Measurements from ENCODE around the gene OR2S2.

DNA sequence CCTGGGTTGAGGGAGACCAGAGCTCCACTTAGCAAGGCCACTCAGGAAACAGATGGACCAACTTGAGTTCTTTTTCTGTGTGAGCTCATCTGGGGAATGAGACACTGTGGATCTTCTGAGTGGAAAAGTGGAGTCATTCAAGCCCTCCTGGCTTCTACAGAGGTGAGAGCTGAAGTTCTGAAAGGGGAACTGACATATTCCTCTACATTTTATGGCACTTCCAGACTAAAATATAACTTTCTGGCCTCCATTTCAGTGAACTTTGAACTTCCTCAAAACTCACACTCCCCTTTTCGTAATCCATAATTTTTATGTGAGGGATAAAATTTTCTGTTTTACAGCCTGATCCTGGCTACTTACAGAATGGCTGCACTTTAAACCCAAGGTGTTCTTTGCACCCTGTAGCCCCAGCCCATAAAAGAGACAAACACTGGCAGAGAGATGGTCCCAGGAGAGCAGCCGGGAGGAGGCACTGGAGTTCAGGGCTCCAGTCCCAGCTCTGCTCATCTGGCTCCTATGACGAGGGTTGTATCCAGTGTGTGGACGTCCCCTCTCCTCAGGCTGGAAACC, 37.8 kb downstream of the OR2S2 start:
- TF ChIP-seq POLR2A (IDR thresholded peaks at IDR 0.05) (no peak), POLR2AphosphoS5 (IDR thresholded peaks at IDR 0.05) (no peak)
- TF ChIP-seq, protein P1, sequence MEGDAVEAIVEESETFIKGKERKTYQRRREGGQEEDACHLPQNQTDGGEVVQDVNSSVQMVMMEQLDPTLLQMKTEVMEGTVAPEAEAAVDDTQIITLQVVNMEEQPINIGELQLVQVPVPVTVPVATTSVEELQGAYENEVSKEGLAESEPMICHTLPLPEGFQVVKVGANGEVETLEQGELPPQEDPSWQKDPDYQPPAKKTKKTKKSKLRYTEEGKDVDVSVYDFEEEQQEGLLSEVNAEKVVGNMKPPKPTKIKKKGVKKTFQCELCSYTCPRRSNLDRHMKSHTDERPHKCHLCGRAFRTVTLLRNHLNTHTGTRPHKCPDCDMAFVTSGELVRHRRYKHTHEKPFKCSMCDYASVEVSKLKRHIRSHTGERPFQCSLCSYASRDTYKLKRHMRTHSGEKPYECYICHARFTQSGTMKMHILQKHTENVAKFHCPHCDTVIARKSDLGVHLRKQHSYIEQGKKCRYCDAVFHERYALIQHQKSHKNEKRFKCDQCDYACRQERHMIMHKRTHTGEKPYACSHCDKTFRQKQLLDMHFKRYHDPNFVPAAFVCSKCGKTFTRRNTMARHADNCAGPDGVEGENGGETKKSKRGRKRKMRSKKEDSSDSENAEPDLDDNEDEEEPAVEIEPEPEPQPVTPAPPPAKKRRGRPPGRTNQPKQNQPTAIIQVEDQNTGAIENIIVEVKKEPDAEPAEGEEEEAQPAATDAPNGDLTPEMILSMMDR (IDR thresholded peaks at IDR 0.05): no peak

All from suprapubic skin (tissue), 4 donors.